Measurements from ENCODE around the gene GLA.

The GLA gene

DNA sequence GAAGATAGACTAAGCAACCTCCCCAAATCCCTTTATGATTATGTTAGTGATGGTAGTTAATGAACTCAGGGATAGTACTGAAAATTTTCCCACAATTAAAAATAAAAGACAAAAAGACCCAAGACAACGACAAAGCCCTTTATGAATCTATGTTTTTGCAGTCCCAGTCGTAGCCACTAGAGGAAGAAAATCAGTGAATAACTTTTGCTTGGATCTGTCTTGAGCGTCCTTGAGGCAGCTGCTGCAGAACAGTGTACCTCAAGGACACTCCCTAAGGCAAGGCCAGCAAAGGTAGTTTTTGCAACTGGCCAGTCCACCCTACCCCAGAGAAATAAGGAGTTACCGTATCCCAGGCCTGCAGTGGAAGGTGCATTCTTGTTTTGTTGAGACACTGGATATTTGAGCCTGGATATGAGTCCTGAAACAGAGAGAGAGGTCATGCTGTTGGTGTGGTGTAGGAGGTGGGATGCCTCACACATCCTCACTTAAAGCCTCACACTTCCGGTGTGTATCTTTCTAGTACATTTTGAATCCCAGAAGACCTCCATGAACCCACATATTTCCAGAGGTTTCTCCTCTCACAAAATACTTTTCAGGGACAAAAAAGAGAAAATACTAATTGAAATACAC lies 50.4 kb downstream of the GLA start:
- no peak for DNase-seq (ENCODE audit: low spot score)

- no peak for DNase-seq (ENCODE audit: low spot score)
Observed at GRCh38 chrX:101349193-101349562, 58.5 kb downstream of the GLA start.

- peak; percentile 83 for DNase-seq (ENCODE audit: low spot score)
Observed at GRCh38 chrX:101348452-101349192, 59.1 kb downstream of the GLA start, which contains the start of gene TIMM8A. Gene TIMM8A (minus strand): TSS chrX:101348742. CDS start chrX:101348664, 78 bp downstream.

DNA sequence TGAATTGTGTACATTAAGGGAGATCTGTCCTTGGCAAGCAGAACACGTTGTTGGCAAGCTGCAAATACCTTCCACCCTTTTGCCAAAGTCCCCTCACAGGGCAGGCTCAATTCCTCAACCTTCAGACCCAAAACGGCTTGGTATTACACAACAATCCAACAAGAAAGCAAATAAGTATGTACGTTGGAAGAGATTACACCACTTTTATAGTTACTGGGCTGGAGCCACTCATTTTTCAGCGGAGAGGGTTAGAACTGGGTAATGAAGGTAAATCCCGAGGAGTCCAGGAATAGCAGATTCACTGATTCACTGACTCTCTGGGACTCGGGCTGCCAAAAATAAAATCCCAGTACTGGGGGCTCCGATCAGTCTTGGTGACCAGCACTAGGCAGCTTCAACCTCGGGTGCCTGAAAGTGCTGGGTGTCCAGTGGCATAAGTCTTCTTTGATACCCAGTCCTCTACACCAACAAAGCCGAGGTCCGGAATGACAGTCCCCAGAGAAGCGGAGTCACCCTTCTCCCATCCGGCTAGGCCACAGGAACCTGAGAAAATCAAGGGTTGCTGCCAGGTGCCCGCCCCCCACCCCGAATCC lies 59.8 kb downstream of the GLA start:
- DNase-seq (ENCODE audit: low spot score) = no peak
